H1 (cell line): Measurements from ENCODE around the gene SCN1B. TPM values are rescaled to one million over a fixed set of nuclear protein-coding genes. Genes with fewer than 3 reads are reported as not detected.

Source experiments
- GABPA ChIP-seq: IDR thresholded peaks from 2 replicates; pipeline ENCODE4 v1.6.1; 2011; ENCODE audit warnings: mild to moderate bottlenecking, low read length, moderate library complexity, borderline replicate concordance; ENCODE audit not compliant: insufficient read depth
- SP2 ChIP-seq: IDR thresholded peaks from 2 replicates; pipeline ENCODE4 v1.6.1; 2012; ENCODE audit warnings: mild to moderate bottlenecking, low read length, inconsistent platforms
- SP4 ChIP-seq: IDR thresholded peaks from 2 replicates; pipeline ENCODE4 v1.6.1; 2012; ENCODE audit warnings: low read length, inconsistent platforms
- YY1 ChIP-seq: IDR thresholded peaks from 2 replicates; pipeline ENCODE4 v1.6.1; 2011; ENCODE audit warnings: low read depth, mild to moderate bottlenecking, low read length
- polyA plus RNA-seq, 7 experiments: library from polyadenylated mRNA; depleted of rRNA in 3 of 7; stranded (reverse) in 5 of 7; unstranded in 2 of 7; fragments of >200 nt in 5 of 7; fragments of 200-250 nt in 2 of 7; gene quantifications; 1 replicate in 5 of 7; 2 replicates in 1 of 7; 4 replicates in 1 of 7; pipeline versions ENCODE4 v1.2.1 to v1.2.3, GENCODE V29; 2011 to 2013; ENCODE audit warnings: missing spikeins in 2 of 7, mixed read lengths in 2 of 7
- total RNA-seq: library from RNA; stranded (reverse); fragmentation: NEBNext Ultra II Directional; extraction: Animal tissue kit (Norgen Biotek cat#: 25700); gene quantifications from 2 replicates; pipeline ENCODE4 v1.2.1, GENCODE V29; 2021

Gene SCN1B
- total and polyA plus RNA-seq, 2 of the 8 experiments (the other 6 are each of a cell fraction or from before 2014, with no cell fraction given), result 3.1 to 3.5 TPM

GRCh38 chr19:35017507-35017906 lies 12.8 kb upstream of the SCN1B start (continued):
- no peak for TF ChIP-seq YY1
- no peak for TF ChIP-seq SP4
- TF ChIP-seq GABPA, result no peak
- TF ChIP-seq SP2, result no peak
